ENCODE measurements around the gene SDHA.
"Not testable (repeated sequence)": the region's sequence is repeated elsewhere in the genome, so short reads cannot be mapped to it uniquely, and the experiment has no call there.

Gene SDHA

GRCh38 chr5:303741-304140 is 85.6 kb downstream of the SDHA start:
- DNase-seq, result not testable (repeated sequence)

- no peak for DNase-seq
Observed at GRCh38 chr5:305050-305449, 86.9 kb downstream of the SDHA start.

DNA sequence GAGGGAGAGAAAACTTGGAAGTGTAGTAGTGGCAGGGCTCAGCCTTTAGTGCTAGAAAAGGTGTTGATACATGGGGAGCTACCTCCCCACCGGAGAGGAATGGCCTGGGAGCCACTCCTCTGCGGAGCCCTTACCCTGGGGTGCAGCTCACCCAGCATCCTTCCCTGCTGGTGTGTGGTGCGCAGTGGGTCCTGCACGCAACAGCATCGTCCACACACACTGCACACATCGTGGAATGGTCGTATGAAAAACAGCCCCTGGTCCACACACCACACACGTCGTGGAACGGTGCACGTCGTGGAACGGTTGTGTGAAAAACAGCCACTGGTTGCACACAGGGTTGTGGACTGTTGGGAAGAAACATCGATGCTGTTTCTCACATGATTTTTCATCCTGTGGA is 87.3 kb downstream of the SDHA start:
- no peak for DNase-seq

- no peak for DNase-seq
Observed at GRCh38 chr5:306011-306805, 88.1 kb downstream of the SDHA start.
